ENCODE results near the gene FOLR2.

Gene FOLR2

GRCh38 chr11:72229925-72230763 is 13.6 kb downstream of the FOLR2 start:
- DNase-seq (ENCODE audit: low read depth): no peak

DNA sequence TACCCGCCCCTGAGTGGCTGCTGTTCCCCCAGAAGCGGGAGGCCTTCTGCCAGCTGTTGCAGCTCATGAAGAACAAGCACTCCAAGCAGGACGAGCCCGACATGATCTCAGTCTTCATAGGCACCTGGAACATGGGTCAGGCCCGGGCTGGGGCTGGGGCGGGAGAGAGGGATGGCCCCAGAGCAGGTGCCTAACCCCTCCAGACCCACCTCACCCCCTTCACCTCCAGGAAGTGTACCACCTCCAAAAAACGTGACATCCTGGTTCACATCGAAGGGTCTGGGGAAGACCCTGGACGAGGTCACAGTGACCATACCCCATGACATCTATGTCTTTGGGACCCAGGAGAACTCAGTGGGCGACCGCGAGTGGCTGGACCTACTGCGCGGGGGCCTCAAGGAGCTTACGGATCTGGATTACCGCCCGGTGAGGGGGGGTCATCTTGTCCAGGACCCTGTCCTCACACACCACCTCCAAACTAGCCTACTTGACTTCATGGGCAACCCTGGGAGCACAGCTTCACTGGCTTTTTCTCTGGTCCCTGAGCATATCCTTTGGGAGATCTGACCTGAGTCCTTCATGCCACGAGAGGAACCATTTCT is 14.3 kb downstream of the FOLR2 start:
- DNase-seq (ENCODE audit: low read depth): no peak

- no peak for DNase-seq (ENCODE audit: low read depth)
Observed at GRCh38 chr11:72231396-72232259, 15.0 kb downstream of the FOLR2 start.

DNA sequence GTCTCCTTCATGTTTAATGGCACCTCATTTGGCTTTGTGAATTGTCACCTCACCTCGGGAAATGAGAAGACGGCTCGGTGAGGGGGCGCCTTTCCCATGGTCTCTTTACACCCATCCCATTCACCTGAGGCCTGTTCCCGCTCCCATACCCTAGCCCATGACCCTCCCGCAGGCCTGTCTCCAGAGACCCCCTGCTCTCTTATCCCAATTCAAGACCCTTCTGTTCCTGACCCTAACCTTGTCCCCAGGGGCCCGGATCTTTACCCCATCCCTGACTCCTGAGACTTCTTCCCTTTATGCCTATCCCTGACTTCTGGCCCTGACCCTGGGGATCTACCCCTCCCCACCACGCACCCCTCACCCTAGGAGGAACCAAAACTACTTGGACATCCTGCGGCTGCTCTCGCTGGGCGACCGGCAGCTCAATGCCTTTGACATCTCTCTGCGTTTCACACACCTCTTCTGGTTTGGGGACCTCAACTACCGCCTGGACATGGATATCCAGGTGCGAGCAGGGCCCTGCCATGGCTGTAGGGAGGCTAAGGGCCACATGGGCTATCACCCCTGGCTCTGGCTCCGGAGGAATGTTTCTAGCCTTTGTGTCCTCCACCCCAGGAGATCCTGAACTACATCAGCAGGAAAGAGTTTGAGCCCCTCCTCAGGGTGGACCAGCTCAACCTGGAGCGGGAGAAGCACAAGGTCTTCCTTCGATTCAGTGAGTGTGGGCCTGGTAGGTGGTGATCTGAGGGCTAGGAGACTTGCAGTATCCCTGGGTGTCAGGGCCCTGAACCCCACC is 15.9 kb downstream of the FOLR2 start:
- no peak for DNase-seq (ENCODE audit: low read depth)

- no peak for DNase-seq (ENCODE audit: low read depth)
Observed at GRCh38 chr11:72233056-72233772, 16.6 kb downstream of the FOLR2 start.

GRCh38 chr11:72233773-72234513 is 17.3 kb downstream of the FOLR2 start:
- no peak for DNase-seq (ENCODE audit: low read depth)

GRCh38 chr11:72234514-72234830 is 17.9 kb downstream of the FOLR2 start:
- no peak for DNase-seq (ENCODE audit: low read depth)

DNA sequence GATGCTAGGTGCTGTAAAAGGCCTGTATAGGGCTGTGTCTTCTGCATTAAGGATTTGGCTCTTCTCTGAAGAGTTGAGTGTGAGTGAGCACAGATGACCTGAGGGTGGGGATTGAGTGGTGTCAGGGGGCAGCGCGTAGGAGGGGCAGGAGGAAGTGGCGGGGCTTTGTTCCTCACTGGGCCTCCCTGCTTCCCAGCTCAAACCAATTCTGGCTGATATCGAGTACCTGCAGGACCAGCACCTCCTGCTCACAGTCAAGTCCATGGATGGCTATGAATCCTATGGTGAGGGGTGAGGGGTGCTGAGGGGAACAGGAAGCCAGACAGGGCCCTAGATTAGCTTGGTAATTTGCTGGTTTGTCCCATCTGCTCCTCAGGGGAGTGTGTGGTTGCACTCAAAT is 18.3 kb downstream of the FOLR2 start:
- DNase-seq (ENCODE audit: low read depth): no peak

DNA sequence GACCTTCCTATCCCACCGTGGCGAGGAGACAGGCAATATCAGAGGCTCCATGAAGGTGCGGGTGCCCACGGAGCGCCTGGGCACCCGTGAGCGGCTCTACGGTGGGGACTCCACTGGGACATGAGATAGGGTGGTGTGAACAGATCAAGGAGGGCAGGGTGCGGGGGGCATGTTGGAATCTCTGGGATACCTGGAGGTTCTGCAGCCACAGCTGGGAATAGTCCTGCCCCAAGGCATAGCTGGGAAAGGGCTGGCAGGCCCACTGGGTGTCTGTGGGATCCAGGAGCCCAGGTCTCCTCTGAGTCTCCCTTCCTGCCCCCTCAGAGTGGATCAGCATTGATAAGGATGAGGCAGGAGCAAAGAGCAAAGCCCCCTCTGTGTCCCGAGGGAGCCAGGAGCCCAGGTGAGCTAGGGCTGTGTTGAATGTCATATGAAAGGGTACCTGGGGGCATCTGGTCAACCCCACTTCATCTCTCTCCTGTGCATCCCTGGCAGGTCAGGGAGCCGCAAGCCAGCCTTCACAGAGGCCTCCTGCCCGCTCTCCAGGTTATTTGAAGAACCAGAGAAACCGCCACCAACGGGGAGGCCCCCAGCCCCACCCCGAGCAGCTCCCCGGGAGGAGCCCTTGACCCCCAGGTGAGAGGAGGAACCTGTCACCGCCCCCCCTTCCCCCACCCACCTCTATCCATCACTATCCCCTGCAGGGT is 18.9 kb downstream of the FOLR2 start:
- no peak for DNase-seq (ENCODE audit: low read depth)

- no peak for DNase-seq (ENCODE audit: low read depth)
Observed at GRCh38 chr11:72236083-72236697, 19.6 kb downstream of the FOLR2 start.

DNA sequence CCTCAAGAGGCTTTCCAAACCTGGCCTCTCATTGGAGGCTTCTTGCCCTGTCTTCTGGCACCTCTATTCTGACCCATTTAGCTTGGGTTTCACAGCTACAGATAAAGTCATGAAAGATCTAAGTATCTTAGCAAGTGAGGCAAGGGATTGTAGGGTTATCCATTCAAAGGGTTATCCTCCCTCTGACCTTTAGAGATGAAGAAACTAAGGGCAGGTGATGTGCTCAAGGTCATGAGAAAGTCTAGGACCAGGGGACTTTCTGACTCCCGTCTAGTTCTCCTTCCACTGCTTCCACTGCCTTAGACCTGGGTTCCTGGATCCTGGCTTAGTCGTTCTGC is 20.1 kb downstream of the FOLR2 start:
- no peak for DNase-seq (ENCODE audit: low read depth)

GRCh38 chr11:72237112-72237931 is 20.7 kb downstream of the FOLR2 start:
- DNase-seq (ENCODE audit: low read depth): no peak

- DNase-seq (ENCODE audit: low read depth): no peak
Observed at GRCh38 chr11:72238040-72238450, 21.5 kb downstream of the FOLR2 start.

DNA sequence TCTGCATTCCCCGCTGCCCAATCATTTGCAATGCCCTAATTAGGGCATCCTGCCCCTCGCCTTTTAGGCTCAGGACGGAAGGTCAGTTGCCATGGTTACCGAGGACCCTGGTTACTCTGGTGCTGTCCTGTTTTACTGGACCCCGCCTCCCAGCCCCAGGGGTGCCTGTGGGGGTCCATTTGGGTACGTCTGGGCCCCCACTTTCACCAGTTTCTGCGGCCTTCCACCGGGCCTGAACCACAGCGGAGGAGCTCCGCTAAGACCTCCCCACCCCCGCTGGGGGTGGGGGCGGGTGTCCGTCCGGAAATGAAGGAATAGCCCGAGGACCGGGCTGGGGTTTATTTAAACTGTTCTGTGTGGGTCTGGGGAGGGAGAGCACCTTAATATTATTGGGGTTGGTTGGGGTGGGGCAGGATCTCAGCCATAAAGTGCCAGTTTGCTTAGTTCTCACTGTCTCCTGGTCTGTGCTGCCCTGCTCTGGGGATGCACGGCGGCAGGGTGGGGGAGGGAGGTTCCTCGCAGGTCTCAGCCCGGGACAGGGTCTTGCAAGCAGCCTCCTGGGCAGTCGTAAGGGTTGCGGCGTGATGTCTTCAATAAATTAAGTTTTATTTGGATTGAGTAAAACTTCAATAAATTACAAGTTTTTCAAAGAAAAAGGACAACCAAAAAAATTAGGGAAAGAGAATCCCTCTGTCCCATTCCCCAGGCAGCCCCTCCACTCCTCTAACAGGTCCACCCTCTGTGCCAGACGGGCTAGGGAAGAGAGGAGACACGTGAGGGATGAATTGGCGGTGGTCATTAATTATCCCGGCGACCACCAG is 22.1 kb downstream of the FOLR2 start:
- no peak for DNase-seq (ENCODE audit: low read depth)

GRCh38 chr11:72239313-72239848 is 22.8 kb downstream of the FOLR2 start:
- DNase-seq (ENCODE audit: low read depth): no peak

- DNase-seq (ENCODE audit: low read depth): no peak
Observed at GRCh38 chr11:72239849-72240460, 23.4 kb downstream of the FOLR2 start.

Measured in HS-5 (cell line).